ENCODE measurements around the gene SLC27A2.

DNA sequence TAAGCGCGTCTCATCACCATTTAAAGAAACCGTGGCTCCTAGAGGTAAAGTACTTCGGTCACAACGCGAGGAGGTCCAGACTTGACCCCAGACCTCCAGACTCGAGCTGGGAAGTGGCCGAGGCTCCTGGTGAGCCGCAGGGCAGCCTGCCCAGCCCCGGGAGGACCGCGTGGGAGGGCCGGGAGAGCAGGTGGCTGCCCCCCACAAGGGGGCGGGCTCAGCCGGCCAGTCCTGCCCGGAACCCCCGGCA lies at the start of gene SLC27A2:
- TF ChIP-seq, protein P1, sequence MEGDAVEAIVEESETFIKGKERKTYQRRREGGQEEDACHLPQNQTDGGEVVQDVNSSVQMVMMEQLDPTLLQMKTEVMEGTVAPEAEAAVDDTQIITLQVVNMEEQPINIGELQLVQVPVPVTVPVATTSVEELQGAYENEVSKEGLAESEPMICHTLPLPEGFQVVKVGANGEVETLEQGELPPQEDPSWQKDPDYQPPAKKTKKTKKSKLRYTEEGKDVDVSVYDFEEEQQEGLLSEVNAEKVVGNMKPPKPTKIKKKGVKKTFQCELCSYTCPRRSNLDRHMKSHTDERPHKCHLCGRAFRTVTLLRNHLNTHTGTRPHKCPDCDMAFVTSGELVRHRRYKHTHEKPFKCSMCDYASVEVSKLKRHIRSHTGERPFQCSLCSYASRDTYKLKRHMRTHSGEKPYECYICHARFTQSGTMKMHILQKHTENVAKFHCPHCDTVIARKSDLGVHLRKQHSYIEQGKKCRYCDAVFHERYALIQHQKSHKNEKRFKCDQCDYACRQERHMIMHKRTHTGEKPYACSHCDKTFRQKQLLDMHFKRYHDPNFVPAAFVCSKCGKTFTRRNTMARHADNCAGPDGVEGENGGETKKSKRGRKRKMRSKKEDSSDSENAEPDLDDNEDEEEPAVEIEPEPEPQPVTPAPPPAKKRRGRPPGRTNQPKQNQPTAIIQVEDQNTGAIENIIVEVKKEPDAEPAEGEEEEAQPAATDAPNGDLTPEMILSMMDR (conservative IDR thresholded peaks at IDR 0.05; ENCODE audit: low read depth, low read length) = 0 out of 2 replicates have a peak, but pooled peaks have one; percentile 39
- peak; percentile 35 for TF ChIP-seq EZH2 (IDR thresholded peaks at IDR 0.05; ENCODE audit: borderline replicate concordance, low read depth, low read length, poor library complexity, severe bottlenecking)
